ENCODE measurements around the gene TRPC5OS.
A peak's percentile ranks its signal among the peaks of the same experiment; 100 is the strongest.

Gene TRPC5OS

DNA sequence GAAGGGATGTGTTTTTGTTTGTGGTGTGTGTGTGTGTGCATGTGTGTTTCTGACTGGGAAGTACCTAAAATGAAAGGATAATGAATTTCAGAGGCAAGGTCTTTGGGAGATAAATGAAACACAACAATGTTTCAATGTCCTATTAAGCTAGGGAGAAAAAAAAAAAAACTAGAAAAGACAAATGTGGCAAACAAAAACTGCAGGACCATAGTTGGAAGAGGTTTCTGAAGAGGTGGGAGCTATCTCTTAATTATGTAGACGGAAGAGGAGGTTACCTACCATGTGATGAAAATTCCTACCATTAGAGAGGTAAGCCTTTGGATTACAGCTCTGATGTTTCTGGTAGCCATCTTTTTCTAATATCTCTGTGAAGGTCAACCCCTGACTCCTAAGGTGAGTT, at the start of gene TRPC5OS:
Gene TRPC5OS (plus strand): TSS at position 301 of the 400 bp plus-strand sequence. CDS start 25,669 bp downstream, outside the sequence.
- no peak for DNase-seq (ENCODE audit: low read depth)

DNA sequence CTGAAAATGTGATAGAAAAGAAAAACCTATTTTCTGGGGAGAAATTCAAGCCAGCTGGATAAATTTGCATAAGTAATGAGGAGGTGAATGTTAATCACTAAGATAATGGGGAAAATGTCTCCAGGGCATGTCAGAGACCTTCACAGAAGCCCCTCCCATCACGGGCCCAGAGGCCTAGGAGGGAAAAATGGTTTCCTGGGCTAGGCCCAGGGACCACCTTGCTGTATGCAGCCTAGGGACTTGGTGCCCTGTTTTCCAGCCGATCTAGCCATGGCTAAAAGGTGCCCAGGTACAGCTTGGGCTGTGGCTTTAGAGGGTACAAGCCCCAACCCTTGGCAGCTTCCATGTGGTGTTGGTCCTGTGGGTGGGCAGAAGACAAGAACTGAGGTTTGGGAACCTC, 46.6 kb upstream of the TRPC5OS start:
- no peak for DNase-seq (ENCODE audit: low read depth)

DNA sequence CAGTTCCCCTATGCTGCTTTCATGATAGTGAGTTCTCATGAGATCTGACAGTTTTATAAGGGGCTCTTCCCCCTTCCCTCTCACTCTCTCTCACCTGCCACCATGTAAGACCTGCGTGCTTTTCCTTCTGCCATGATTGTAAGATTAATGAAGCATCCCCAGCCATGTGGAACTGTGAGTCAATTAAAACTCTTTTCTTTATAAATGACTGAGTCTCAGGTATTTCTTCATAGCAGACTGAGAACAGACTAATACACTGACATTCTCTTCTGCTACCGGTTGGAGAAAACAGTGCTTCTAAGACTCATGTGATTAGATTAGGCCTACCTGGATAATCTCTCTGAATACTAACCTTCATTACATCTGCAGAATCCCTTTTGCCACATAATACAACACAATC, 45.4 kb upstream of the TRPC5OS start:
- no peak for DNase-seq (ENCODE audit: low read depth)

DNA sequence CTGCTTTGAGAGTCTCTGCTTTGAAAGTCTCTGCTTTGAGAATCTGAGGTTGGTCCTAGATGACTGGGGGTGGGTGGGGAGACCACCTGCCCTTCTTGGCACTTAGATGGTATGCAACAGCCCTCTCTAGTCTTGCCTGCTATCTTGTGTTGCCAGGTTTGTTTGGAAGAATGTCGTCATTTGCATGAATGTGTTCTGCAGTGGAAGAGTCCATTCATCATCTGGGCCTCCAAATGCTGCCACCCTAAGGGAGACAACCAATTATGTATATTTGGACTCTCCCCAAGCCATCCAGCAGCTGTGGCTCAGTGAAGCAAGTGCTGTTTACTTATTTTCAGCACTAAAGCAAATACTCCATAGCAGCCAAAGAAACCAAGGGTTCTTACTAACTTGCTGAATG, 44.6 kb upstream of the TRPC5OS start:
- DNase-seq (ENCODE audit: low read depth), result no peak

DNA sequence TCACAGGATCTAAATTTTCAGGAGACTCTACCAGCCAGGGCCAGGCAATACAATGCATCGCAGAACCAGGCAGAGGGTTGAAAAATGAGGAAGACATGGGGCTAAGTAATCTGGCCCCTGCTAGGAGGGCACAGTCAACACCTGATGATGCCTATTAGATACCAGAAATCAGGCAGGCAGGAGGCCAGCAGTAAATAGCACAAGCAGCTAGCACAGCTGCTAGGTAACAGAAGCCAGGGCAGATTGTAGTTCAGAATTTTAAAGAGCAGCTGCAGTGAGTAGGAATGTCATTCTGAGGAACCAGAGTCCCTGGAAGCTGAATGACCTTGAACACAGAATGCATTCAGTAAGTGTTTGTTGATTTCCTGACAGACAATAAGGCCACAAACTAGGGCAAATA, 38.8 kb upstream of the TRPC5OS start:
- no peak for DNase-seq (ENCODE audit: low read depth)

DNA sequence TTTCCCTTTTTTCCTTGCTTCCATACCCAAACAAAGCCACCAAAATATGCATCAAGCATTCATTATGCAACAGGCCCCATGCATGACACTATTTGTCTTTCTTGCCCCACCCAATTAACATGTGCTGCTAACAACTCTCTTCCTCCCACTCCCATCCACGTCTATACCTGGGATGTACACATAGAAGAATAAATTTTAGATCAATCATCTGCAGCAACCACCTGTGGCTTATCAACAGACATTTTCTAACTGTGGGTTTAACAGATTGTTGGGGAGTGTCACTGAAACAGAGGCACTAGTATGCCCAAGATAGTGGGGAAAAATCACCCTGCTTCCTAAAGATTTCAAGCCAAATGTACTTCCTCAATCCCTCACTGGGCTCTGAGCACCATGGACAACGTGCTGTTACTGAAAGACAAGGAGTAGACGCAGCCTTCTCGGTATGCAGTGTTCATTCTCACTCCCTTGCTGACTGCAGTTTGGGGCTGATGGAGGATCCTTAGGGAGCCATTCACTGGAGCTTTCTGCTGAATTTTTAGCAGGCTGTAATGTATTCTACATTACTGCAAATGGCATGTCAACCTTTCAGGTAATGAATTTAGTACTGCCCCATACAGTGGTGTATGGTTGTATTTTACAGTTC, 28.4 kb upstream of the TRPC5OS start:
- no peak for DNase-seq (ENCODE audit: low read depth)

DNA sequence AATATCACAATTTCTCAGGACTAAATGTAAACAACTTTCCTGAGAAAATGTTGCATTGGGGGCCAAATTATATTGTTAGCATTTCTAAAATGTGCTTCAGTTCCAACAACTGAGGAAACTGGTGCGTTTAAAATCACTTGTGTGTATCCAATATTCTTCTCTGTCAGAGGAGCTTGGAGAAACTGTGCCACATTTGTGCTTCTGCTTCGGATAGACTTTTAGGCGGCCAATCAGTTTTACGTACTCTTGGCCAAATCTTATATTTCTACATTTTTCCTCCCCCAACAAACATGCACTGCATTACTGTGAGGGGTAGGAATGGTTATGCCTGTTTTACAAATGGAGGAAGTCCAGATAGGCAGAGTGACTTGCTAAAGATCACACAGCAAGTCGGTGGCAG, 27.4 kb upstream of the TRPC5OS start:
- DNase-seq (ENCODE audit: low read depth), result no peak

DNA sequence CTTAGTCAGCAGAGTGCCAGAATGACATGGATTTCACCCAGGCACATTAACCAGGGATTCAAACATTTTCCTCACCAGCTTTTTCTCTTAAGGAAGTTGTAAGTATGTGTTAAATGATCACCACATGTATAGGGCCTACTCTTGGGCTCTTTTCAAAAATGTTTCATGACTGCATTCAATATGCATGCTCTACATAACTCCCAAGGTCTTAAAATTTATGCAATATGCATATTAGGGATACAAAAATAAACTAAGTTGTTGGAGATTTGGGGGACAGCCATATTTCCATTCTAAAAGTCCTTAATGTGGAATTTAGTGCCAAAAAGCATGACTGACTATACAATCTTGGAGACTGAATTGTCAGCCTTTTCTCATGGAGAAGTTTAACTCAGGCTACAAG, 25.0 kb upstream of the TRPC5OS start:
- DNase-seq (ENCODE audit: low read depth), result no peak

DNA sequence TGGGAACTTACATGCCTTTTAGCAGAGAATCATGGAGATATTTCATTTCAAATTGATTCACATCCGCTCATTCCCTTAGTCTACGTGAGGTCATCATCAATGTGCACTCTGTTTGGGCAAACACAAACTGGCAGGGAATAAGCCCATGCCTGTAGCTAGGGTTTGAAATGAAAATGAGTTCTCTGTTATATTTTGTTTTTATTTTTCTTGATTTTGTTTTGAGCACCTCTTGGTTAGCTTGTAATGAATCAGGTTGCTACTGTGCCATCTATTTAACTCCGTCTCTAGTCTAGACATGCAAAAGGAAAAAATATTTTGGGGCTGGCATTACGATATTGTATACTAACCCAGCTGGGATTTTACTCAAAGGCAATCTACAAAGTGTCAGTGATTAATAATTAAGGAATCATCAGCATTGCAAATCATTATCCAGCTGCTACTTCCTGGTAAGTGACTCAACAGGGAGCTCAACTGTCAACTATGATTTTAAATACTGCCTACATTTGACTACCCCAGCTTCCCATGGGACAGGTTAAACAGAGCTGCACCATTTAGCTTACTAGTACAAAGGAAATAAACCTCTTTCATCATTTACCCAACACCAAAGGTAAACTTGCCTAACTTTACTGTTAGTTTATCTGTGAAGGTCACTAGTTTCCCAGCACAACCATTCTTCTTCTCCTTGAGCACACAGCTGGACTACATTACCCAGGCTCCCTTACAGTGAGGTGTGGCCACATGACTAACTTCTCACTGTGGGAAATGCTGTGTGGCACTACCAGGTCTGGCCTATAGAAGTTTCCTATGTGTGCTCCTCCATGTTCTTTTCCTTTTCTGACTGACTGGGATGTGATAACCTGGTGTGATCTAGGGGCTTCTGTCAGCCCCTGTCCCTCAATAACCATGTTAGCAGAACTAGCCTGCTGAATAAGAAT, 21.2 kb upstream of the TRPC5OS start:
- no peak for DNase-seq (ENCODE audit: low read depth)

DNA sequence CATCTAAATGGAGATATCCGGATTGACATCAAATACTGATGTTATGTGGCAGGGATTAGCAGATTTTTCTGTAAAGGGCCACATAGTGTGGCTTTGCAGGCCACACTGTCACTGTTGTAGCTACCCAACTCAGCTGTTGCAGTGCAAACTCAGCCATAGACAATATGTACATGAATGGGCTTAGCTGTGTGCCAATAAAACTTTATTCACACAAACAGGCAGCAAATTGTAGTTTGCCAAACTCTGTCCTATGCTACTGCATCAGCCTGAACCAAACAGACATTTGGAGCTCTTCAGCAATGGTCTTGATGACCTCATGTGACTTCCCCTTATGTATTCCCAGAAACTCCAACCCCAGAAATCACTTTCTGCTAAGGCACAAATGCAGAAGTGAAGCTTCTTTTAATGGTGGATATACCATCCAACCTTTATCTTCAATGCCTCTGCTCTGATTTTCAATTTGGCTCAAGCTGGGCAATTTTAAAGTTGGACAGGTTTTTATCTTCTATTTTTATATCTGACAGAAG, 18.4 kb upstream of the TRPC5OS start:
- no peak for DNase-seq (ENCODE audit: low read depth)

DNA sequence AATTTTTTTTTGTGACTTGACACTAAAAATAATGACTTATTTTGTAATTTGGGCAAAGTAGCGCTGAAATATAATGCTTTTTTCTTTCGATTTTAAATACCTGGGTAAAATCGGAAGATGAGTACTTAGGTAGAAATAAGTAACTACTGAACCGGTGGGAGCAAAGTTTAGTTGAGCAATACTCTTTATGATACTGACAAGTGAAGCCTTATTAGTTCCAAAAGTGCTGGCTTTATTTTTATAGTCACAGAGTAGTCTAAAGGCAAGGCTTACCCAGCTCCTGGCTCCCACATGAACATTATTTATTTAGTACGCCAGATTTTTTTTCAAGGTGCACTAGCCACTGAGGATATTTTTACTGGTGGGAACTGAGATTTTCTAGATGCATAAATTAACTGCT, 14.4 kb upstream of the TRPC5OS start:
- no peak for DNase-seq (ENCODE audit: low read depth)

DNA sequence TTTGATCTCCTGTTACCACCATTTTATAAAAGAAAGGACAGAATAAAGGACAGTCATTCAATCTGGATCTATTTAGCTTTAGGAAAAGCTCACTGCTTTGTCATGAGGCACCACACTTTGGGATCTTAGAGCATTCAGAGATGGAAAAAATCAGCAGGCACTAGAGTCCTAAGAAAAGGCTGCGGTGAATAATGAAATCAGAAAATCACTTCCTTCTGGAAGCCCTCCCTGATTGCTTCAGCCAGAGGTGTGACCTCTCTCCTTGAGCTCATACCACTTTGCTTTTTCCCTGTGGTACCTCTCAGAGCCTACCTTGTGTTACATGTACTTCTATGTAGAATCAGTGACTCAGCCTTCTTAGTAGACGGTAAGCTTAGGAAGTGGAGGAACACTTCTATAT, 8.7 kb upstream of the TRPC5OS start:
- no peak for DNase-seq (ENCODE audit: low read depth)

DNA sequence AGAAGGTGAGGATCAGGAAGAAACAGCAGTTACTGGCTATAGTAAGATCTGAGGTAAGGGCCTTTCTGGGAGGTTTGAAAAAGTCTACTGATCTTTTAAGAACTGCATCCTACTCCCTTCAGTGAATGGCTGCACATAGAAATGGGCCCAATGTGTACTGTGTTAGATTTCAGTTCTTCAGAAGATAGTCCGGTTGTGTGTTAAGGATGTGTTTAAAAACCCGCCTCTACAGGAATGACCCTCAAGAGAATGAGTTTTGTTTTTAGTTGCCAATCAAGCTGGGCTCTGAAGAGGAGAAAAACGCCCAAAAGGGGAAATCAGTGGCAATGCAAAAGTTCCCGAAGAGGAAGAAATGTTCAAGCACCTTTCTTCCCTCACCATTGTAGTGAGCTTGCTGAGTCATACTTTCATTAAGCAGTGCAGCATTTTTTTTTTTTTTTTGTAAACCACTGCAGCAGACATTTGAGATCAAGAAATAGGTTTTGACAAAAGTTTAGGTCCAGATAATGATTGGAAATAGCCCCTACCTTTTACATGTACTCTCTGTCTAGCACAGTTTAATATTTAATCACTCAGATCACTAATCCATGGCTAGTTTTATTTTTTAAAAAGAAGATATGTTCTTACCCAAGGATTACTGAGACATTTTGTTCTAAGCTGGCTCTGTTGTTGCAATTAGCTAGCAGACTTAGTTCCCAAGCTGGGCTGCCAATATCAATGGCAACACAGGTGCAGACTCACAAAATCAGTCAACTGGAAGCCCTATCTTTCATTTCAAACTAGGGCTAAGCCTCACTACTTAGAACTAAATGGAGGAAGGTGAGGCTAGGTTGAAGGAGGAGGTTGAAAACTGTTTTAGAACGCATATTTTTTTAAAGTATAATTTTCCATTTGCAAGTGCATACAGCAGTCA, 7.0 kb upstream of the TRPC5OS start:
- DNase-seq (ENCODE audit: low read depth), result no peak

DNA sequence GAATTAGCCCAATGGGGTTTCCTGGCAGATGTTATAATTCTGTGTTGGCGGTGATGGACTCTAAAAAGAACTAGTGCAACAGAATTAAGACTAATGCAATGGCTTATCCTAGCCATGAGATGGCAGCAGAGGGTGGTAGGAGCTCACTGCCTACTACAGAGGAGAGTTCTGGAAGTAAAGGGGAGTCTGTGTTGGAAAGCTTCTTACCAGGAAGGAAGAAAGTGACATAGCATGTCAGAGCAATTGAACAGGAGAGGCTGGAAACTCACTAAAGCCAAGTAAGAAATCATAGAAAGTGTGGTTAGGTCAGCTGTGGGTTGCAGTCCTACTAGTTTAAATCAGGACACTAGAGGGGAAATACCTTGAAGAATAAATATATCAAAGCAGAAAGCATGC, 6.3 kb upstream of the TRPC5OS start:
- peak; percentile 33 for DNase-seq (ENCODE audit: low read depth)

DNA sequence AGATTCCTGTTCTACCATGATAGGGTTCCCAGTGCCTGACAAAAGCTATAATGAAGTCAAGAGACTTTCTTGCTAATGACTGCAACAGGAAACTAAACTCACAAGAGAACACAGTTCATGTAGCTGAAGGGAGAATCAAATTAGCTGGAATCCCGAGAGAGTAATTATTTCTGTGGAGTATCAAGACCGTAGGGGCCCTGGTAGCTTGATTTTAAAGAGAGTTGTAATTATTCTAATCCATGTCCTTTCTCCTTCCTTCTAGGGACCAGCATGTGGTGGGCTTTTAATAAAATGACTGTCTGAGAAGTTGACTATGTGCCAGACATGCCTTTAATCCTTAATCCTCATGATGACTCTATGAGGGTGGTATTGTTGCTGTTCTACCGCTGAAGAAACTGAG, 1.7 kb upstream of the TRPC5OS start:
- DNase-seq (ENCODE audit: low read depth), result no peak

DNA sequence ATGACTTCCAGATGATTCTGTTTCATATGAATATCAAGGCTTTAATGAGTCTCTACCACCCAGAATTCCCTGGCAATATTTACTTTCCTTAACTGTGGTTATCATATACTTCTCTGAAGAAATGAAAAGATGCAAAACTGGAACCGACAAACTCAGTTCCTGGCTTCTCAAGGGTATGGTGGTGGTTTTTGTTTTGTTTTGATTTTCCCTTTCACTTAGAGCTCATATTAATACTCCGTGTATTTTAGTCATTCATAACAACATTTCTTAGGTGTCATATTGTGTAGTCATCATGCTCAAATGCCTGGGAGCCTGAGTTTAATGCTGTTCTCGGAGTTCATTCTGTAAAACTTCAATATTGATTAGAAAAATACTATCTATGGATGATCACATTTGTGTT, 665 bp downstream of the TRPC5OS start:
- DNase-seq (ENCODE audit: low read depth), result no peak

DNA sequence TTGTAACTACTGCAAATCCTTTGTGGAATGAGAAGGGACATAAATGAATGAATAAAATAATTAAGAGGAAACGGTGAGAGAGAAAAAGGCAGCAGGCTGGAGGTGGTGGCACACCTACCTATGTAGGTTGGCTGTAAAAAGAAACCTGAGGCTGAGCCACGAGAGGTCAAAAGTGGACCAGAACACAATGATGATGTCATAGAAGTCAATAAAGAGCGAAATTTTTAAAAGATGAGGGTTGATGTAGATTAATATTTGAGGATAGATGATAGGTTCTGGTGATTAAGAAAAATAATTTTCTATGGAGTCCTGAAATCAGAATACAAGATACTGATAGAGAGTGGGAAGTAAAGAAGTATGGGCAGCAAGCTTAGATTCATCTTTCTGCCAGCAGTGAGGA, 1.7 kb downstream of the TRPC5OS start:
- no peak for DNase-seq (ENCODE audit: low read depth)

DNA sequence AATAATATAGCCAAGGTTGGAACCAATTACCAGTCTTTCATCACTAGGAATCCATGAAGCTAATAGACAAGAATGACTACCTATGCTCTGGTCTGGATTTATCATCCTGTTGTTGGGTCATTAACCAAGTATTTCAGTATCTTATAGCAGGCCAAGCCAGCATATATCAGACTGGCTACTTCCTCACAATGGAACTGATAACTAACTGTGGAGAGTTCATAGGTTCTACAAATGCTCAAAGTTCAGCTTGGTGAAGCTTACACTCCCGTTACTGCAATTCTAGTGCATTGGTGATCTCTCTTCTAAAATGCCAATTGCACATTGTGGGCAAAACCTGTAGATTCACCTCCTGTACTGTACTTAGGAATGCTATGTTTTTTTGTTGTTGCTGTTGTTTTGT, 4.8 kb downstream of the TRPC5OS start:
- no peak for DNase-seq (ENCODE audit: low read depth)

DNA sequence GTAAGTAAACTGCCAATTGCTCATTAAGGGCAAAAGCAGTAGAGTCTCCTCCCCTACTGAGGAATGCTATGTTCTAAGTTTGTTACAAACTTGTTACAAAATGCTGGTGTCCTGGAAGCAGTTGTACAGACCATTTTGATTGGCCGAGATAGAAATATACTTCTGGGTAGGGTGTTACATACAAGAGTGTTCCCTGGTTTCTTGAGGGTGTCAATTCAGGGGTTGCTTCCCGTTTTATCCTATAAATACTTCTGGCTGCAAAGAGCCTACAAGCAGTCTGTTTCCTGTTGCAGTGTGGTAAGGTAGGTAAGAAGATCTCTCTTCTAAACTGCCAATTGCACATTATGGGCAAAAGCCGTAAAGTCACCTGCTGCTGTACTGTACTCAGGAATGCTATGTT, 5.7 kb downstream of the TRPC5OS start:
- no peak for DNase-seq (ENCODE audit: low read depth)

DNA sequence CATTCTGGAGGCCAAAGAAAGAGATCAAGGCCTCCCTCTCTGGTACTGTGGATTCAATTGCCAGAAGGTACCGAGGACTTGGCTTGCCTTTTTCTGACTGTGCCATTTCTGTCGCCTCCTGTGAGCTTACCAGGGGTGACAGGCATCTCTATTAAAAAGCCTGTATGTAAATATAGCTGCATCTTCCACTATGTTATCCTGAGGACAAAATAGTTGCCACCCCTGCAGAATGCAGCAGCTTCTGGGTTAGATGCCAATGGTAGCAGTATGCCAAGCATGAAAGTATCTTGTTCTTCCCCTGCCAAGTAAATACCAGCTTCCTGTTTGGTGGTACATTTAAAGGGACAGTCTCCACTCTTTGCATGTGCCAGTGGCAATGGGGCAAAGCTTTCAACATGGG, 10.7 kb downstream of the TRPC5OS start:
- DNase-seq (ENCODE audit: low read depth), result no peak

DNA sequence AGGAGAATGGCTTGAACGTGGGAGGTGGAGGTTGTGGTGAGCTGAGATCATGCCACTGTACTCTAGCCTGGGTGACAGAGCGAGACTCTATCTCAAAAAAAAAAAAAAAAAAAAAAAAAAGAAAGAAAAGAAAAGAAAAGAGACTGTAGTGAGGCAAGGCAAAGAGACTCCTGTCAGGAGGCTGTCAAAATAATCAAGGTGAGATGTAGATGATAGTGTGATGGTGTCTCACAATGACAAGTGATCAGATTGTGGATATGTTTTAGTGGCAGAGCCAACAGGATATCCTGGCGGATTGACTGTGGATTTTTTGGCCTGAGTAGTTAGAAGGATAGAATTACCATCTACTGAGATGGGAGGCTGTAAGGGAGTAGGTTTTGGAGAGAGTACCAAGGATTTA, 12.6 kb downstream of the TRPC5OS start:
- DNase-seq (ENCODE audit: low read depth), result no peak

DNA sequence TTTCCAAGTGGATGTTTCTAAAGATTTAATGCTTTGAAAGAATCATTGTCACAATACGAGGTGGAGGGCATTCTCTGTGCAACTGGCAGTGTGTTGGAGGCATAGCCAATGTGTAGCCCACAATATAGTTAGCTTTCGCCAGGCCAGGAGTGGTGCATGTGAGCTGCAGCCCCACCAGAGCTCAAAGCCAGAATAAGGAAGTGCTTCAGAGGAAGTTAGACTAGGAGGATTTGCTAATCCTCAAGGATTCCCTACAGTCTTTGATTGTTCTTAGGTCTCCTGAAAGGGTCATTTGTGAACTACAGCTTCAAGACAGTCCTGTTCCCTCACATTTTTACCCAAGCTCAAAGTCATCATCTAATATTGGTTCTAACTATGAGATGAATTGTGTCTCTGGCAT, 16.4 kb downstream of the TRPC5OS start:
- no peak for DNase-seq (ENCODE audit: low read depth)
